ENCODE measurements around the gene LPAR2.

DNA sequence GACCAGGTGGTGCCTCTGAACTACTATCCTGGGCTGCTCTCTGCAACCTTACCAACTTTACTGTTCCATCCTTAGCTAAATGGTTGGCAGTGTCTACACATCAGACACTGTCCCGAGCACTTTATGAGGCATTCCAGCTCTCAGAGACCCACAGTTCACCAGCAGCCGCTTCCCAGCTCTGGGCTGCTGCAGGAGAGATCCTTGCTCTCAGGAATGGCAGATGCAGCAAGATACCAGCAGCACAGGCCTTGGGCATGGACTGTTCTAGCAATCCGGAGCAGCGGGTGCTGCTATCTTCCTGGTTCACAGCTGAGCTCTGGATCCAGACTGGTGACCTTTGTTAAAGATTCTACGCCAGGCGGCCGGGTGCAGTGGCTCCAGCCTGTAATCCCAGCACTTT lies 3.3 kb upstream of the LPAR2 start:
- TF ChIP-seq POLR2AphosphoS5 (IDR thresholded peaks at IDR 0.05) (no peak), POLR2A (IDR thresholded peaks at IDR 0.05) (no peak), EP300 (IDR thresholded peaks at IDR 0.05) (no peak)
- TF ChIP-seq, protein P1, sequence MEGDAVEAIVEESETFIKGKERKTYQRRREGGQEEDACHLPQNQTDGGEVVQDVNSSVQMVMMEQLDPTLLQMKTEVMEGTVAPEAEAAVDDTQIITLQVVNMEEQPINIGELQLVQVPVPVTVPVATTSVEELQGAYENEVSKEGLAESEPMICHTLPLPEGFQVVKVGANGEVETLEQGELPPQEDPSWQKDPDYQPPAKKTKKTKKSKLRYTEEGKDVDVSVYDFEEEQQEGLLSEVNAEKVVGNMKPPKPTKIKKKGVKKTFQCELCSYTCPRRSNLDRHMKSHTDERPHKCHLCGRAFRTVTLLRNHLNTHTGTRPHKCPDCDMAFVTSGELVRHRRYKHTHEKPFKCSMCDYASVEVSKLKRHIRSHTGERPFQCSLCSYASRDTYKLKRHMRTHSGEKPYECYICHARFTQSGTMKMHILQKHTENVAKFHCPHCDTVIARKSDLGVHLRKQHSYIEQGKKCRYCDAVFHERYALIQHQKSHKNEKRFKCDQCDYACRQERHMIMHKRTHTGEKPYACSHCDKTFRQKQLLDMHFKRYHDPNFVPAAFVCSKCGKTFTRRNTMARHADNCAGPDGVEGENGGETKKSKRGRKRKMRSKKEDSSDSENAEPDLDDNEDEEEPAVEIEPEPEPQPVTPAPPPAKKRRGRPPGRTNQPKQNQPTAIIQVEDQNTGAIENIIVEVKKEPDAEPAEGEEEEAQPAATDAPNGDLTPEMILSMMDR (IDR thresholded peaks at IDR 0.05), result no peak

Data from gastroesophageal sphincter (tissue), 3 donors.